HepG2 (cell line): ENCODE results near the gene MIA3. TPM values are rescaled to one million over a fixed set of nuclear protein-coding genes. Genes with fewer than 3 reads are reported as not detected.
A peak's percentile ranks its signal among the peaks of the same experiment; 100 is the strongest.

Source experiments
- AHR ChIP-seq: IDR thresholded peaks from 2 replicates; pipeline ENCODE4 v1.6.1; 2018; ENCODE audit warnings: missing genetic modification reagents, missing compliant biosample characterization
- ATAD3A ChIP-seq: sonication (generic); formaldehyde crosslinking; IDR thresholded peaks from 2 replicates; pipeline ENCODE4 v1.4.0; 2020; ENCODE audit warnings: missing genetic modification reagents
- CHCHD3 ChIP-seq: sonication (generic); formaldehyde crosslinking; IDR thresholded peaks from 2 replicates; pipeline ENCODE4 v1.8.0; 2022; ENCODE audit warnings: mild to moderate bottlenecking, missing genetic modification reagents, moderate library complexity
- CHD4 ChIP-seq: fragments of 200-600 bp; sonication (generic); IDR thresholded peaks from 2 replicates; pipeline ENCODE4 v1.7.0; 2017; ENCODE audit warnings: mild to moderate bottlenecking, low read length, borderline replicate concordance
- DNMT3B ChIP-seq: conservative IDR thresholded peaks from 2 replicates; pipeline ENCODE4 v1.6.1; 2016; ENCODE audit warnings: missing biosample characterization, control low read depth
- ELF1 ChIP-seq: sonication (generic); formaldehyde crosslinking; IDR thresholded peaks from 2 replicates; pipeline ENCODE4 v1.4.0; 2020; ENCODE audit warnings: missing genetic modification reagents
- FOXA3 ChIP-seq: IDR thresholded peaks from 2 replicates; pipeline ENCODE4 v1.6.1; 2016; ENCODE audit warnings: missing genetic modification reagents, missing compliant biosample characterization
- HNF4G ChIP-seq, 2 experiments: sonication (generic) in 1 of 2; formaldehyde crosslinking in 1 of 2; IDR thresholded peaks; 2 replicates each; pipeline versions ENCODE4 v1.4.0 to v1.6.1; 2011 to 2020; ENCODE audit warnings: borderline replicate concordance in 2 of 2, low read depth in 2 of 2, mild to moderate bottlenecking in 2 of 2, low read length in 1 of 2, missing genetic modification reagents in 1 of 2, moderate library complexity in 1 of 2
- HNRNPL ChIP-seq: fragments of 200-400 bp; formaldehyde crosslinking; IDR thresholded peaks from 2 replicates; pipeline ENCODE4 v1.6.1; 2017; ENCODE audit warnings: mild to moderate bottlenecking, low read depth, low read length
- KDM3A ChIP-seq: IDR thresholded peaks from 2 replicates; pipeline ENCODE4 v1.6.1; 2018; ENCODE audit warnings: low read depth, missing compliant biosample characterization
- NR2F1 ChIP-seq, 2 experiments: fragments of 450-650 bp in 1 of 2; formaldehyde crosslinking in 1 of 2; IDR thresholded peaks; 2 replicates each; pipeline versions ENCODE4 v1.5.0 to v1.6.1; 2016 to 2020; ENCODE audit warnings: mild to moderate bottlenecking in 1 of 2, missing compliant biosample characterization in 1 of 2, missing genetic modification reagents in 1 of 2, moderate library complexity in 1 of 2
- PRPF4 ChIP-seq: fragments of 200-400 bp; formaldehyde crosslinking; IDR thresholded peaks from 2 replicates; pipeline ENCODE4 v1.6.1; 2016; ENCODE audit warnings: low read length, low read depth; ENCODE audit not compliant: poor library complexity, severe bottlenecking
- REXO4 ChIP-seq: sonication (generic); formaldehyde crosslinking; IDR thresholded peaks from 2 replicates; pipeline ENCODE4 v1.8.0; 2022; ENCODE audit warnings: missing genetic modification reagents, mild to moderate bottlenecking, borderline replicate concordance
- SMARCE1 ChIP-seq: fragments of 450-650 bp; IDR thresholded peaks from 2 replicates; pipeline ENCODE4 v1.6.1; 2017; ENCODE audit warnings: borderline replicate concordance
- SRF ChIP-seq: IDR thresholded peaks from 2 replicates; pipeline ENCODE4 v1.6.1; 2011; ENCODE audit warnings: mild to moderate bottlenecking, low read depth, low read length, moderate library complexity
- ZNF317 ChIP-seq: sonication (generic); formaldehyde crosslinking; IDR thresholded peaks from 2 replicates; pipeline ENCODE4 v1.5.0; 2020; ENCODE audit warnings: mild to moderate bottlenecking, missing genetic modification reagents
- ZNF33A ChIP-seq: sonication (generic); formaldehyde crosslinking; IDR thresholded peaks from 2 replicates; pipeline ENCODE4 v1.5.1; 2020; ENCODE audit warnings: missing genetic modification reagents, mild to moderate bottlenecking, moderate library complexity, borderline replicate concordance
- ZNF562 ChIP-seq: sonication (generic); formaldehyde crosslinking; IDR thresholded peaks from 2 replicates; pipeline ENCODE4 v1.8.0; 2022; ENCODE audit warnings: missing genetic modification reagents, borderline replicate concordance
- ZNF761 ChIP-seq: sonication (generic); formaldehyde crosslinking; conservative IDR thresholded peaks from 2 replicates; pipeline ENCODE4 v1.4.0; 2020; ENCODE audit warnings: mild to moderate bottlenecking, missing genetic modification reagents
- ZSCAN25 ChIP-seq: sonication (generic); formaldehyde crosslinking; IDR thresholded peaks from 2 replicates; pipeline ENCODE4 v1.8.0; 2022; ENCODE audit warnings: mild to moderate bottlenecking, missing genetic modification reagents
- polyA plus RNA-seq, 8 experiments: library from polyadenylated mRNA; depleted of rRNA in 3 of 8; stranded (reverse) in 7 of 8; unstranded in 1 of 8; fragments of >200 nt; fragmentation: Illumina TruSeq in 4 of 8; extraction: Trizol in 4 of 8; gene quantifications; 2 replicates each; pipeline versions ENCODE4 v1.2.1 to v1.2.3, GENCODE V29; 2011 to 2016; ENCODE audit warnings: low read depth in 4 of 8, missing spikeins in 1 of 8, mixed read lengths in 1 of 8; ENCODE audit not compliant: insufficient read depth in 1 of 8
- total RNA-seq, 5 experiments: library from RNA; depleted of rRNA; stranded (reverse); fragments of >200 nt; fragmentation: Illumina TruSeq; extraction: Trizol; gene quantifications; 2 replicates each; pipeline ENCODE4 v1.2.3, GENCODE V29; 2016; ENCODE audit warnings: low read depth in 1 of 5
- TF ChIP-seq, protein P1 (sequence below): sonication (generic); formaldehyde crosslinking; IDR thresholded peaks from 2 replicates; pipeline ENCODE4 v1.9.0; 2021; ENCODE audit warnings: missing genetic modification reagents, borderline replicate concordance
- TF ChIP-seq, protein P2 (sequence below): sonication (generic); formaldehyde crosslinking; IDR thresholded peaks from 2 replicates; pipeline ENCODE4 v1.4.0; 2020; ENCODE audit warnings: missing genetic modification reagents
- TF ChIP-seq, protein P3 (sequence below): IDR thresholded peaks from 2 replicates; pipeline ENCODE4 v1.6.1; 2016; ENCODE audit warnings: mild to moderate bottlenecking, missing biosample characterization, missing genetic modification reagents
- TF ChIP-seq, protein P4 (sequence below): sonication (generic); IDR thresholded peaks from 2 replicates; pipeline ENCODE4 v1.6.1; 2016; ENCODE audit warnings: low read depth, borderline replicate concordance

Gene MIA3
- total and polyA plus RNA-seq, 2 of the 13 experiments (the other 11 are each of a cell fraction or from before 2014, with no cell fraction given), result 45.6 to 48.7 TPM

GRCh38 chr1:222713091-222713961 lies 95.4 kb downstream of the MIA3 start (continued):
- TF ChIP-seq, protein P1, sequence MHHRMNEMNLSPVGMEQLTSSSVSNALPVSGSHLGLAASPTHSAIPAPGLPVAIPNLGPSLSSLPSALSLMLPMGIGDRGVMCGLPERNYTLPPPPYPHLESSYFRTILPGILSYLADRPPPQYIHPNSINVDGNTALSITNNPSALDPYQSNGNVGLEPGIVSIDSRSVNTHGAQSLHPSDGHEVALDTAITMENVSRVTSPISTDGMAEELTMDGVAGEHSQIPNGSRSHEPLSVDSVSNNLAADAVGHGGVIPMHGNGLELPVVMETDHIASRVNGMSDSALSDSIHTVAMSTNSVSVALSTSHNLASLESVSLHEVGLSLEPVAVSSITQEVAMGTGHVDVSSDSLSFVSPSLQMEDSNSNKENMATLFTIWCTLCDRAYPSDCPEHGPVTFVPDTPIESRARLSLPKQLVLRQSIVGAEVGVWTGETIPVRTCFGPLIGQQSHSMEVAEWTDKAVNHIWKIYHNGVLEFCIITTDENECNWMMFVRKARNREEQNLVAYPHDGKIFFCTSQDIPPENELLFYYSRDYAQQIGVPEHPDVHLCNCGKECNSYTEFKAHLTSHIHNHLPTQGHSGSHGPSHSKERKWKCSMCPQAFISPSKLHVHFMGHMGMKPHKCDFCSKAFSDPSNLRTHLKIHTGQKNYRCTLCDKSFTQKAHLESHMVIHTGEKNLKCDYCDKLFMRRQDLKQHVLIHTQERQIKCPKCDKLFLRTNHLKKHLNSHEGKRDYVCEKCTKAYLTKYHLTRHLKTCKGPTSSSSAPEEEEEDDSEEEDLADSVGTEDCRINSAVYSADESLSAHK (CRISPR knock-in tag), result no peak
- TF ChIP-seq AHR, result 0 out of 2 replicates have a peak, but pooled peaks have one; percentile 44
- no peak for TF ChIP-seq CHCHD3 (CRISPR knock-in tag)
- TF ChIP-seq ATAD3A (CRISPR knock-in tag), result no peak
- 0 out of 2 replicates have a peak, but pooled peaks have one; percentile 47 for TF ChIP-seq ZNF317
- TF ChIP-seq KDM3A (CRISPR knock-in tag), result no peak
- TF ChIP-seq FOXA3 (CRISPR knock-in tag), result peak; percentile 81
- TF ChIP-seq, protein P2, sequence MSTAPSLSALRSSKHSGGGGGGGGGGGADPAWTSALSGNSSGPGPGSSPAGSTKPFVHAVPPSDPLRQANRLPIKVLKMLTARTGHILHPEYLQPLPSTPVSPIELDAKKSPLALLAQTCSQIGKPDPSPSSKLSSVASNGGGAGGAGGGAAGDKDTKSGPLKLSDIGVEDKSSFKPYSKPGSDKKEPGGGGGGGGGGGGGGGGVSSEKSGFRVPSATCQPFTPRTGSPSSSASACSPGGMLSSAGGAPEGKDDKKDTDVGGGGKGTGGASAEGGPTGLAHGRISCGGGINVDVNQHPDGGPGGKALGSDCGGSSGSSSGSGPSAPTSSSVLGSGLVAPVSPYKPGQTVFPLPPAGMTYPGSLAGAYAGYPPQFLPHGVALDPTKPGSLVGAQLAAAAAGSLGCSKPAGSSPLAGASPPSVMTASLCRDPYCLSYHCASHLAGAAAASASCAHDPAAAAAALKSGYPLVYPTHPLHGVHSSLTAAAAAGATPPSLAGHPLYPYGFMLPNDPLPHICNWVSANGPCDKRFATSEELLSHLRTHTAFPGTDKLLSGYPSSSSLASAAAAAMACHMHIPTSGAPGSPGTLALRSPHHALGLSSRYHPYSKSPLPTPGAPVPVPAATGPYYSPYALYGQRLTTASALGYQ (CRISPR knock-in tag), result 0 out of 2 replicates have a peak, but pooled peaks have one; percentile 22
- peak; percentile 24 for TF ChIP-seq PRPF4
- TF ChIP-seq HNRNPL, result 0 out of 2 replicates have a peak, but pooled peaks have one; percentile 51
- TF ChIP-seq ZNF562, result no peak
- no peak for TF ChIP-seq SMARCE1
- no peak for TF ChIP-seq DNMT3B (CRISPR knock-in tag)
- TF ChIP-seq, protein P3, sequence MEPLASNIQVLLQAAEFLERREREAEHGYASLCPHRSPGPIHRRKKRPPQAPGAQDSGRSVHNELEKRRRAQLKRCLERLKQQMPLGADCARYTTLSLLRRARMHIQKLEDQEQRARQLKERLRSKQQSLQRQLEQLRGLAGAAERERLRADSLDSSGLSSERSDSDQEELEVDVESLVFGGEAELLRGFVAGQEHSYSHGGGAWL (CRISPR knock-in tag), result no peak
- TF ChIP-seq SRF, result peak; percentile 93
- no peak for TF ChIP-seq ZNF761 (CRISPR knock-in tag)
- TF ChIP-seq NR2F1 (CRISPR knock-in tag; IDR thresholded peaks at IDR 0.05), result no peak
- no peak for TF ChIP-seq ZNF33A (CRISPR knock-in tag)
- peak; percentile 96 for TF ChIP-seq ELF1 (CRISPR knock-in tag)
- TF ChIP-seq REXO4 (CRISPR knock-in tag), result no peak
- TF ChIP-seq, protein P4, sequence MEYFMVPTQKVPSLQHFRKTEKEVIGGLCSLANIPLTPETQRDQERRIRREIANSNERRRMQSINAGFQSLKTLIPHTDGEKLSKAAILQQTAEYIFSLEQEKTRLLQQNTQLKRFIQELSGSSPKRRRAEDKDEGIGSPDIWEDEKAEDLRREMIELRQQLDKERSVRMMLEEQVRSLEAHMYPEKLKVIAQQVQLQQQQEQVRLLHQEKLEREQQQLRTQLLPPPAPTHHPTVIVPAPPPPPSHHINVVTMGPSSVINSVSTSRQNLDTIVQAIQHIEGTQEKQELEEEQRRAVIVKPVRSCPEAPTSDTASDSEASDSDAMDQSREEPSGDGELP, result peak; percentile 42; the same call in 1 of the 2 replicates
- no peak for TF ChIP-seq HNF4G (IDR thresholded peaks at IDR 0.05; ENCODE audit: borderline replicate concordance, low read depth, low read length)
- TF ChIP-seq HNF4G (CRISPR knock-in tag; IDR thresholded peaks at IDR 0.05; ENCODE audit: borderline replicate concordance, low read depth), result peak; percentile 24; the same call in 1 of the 2 replicates
- TF ChIP-seq ZSCAN25 (CRISPR knock-in tag), result no peak
- no peak for TF ChIP-seq CHD4
